Hepatocyte (in vitro differentiated cells): ENCODE data around the gene BTG1. TPM values are rescaled to one million over a fixed set of nuclear protein-coding genes. Genes with fewer than 3 reads are reported as not detected.

ENCODE experiments used
- DNase-seq: peaks from one replicate; pipeline ENCODE4 v3.0.0-alpha.2; 2016; ENCODE audit warnings: low spot score
- H2AFZ ChIP-seq: fragments of 200-600 bp; sonication (generic); 2 replicates; pipeline ENCODE4 v1.6.0; 2016; ENCODE audit warnings: antibody characterized with exemption, mild to moderate bottlenecking
- H3K27ac ChIP-seq: fragments of 200-600 bp; sonication (generic); 2 replicates; pipeline ENCODE4 v1.5.1; 2016; ENCODE audit warnings: mild to moderate bottlenecking
- H3K27me3 ChIP-seq: fragments of 200-600 bp; sonication (generic); 2 replicates; pipeline ENCODE4 v1.6.1; 2016
- H3K36me3 ChIP-seq: fragments of 200-600 bp; sonication (generic); replicated peaks from 2 replicates; pipeline ENCODE4 v1.5.1; 2016; ENCODE audit warnings: low read depth; ENCODE audit not compliant: insufficient read depth
- H3K4me1 ChIP-seq: fragments of 200-600 bp; sonication (generic); 2 replicates; pipeline ENCODE4 v1.5.1; 2016; ENCODE audit warnings: mild to moderate bottlenecking, moderate library complexity; ENCODE audit not compliant: insufficient read depth
- H3K4me2 ChIP-seq: fragments of 200-600 bp; sonication (generic); 2 replicates; pipeline ENCODE4 v1.6.0; 2016
- H3K4me3 ChIP-seq: fragments of 200-600 bp; sonication (generic); 2 replicates; pipeline ENCODE4 v1.5.1; 2016; ENCODE audit warnings: mild to moderate bottlenecking
- H3K79me2 ChIP-seq: fragments of 200-600 bp; sonication (generic); 2 replicates; pipeline ENCODE4 v1.6.0; 2017; ENCODE audit warnings: mild to moderate bottlenecking
- H3K9me2 ChIP-seq: fragments of 200-600 bp; sonication (generic); replicated peaks from 2 replicates; pipeline ENCODE4 v1.6.0; 2017; ENCODE audit warnings: mild to moderate bottlenecking; ENCODE audit not compliant: insufficient read depth
- H3K9me3 ChIP-seq: fragments of 200-600 bp; sonication (generic); 2 replicates; pipeline ENCODE4 v1.5.1; 2016; ENCODE audit warnings: low read depth, mild to moderate bottlenecking
- H4K20me1 ChIP-seq: fragments of 200-600 bp; sonication (generic); 2 replicates; pipeline ENCODE4 v1.6.0; 2016; ENCODE audit warnings: mild to moderate bottlenecking; ENCODE audit not compliant: insufficient read depth, poor library complexity, severe bottlenecking
- EZH2 ChIP-seq: fragments of 200-600 bp; sonication (generic); IDR thresholded peaks from 2 replicates; pipeline ENCODE4 v1.6.1; 2016; ENCODE audit warnings: antibody characterized with exemption, mild to moderate bottlenecking, borderline replicate concordance
- EZH2phosphoT487 ChIP-seq: fragments of 200-600 bp; sonication (generic); IDR thresholded peaks from one replicate; pipeline ENCODE4 v1.6.1; 2018; ENCODE audit warnings: antibody characterized with exemption, mild to moderate bottlenecking, low read depth, moderate library complexity; ENCODE audit not compliant: unreplicated experiment, severe bottlenecking
- WGBS: methylation state at CpG from one replicate; pipeline ENCODE4 v1.1.6; 2016; ENCODE audit warnings: low lambda C conversion rate; ENCODE audit errors: missing lambda C conversion rate; 5-methylcytosine and 5-hydroxymethylcytosine counted together
- polyA plus RNA-seq: library from polyadenylated mRNA; unstranded; fragments of >200 nt; fragmentation: Nextera tagmentation; extraction: Ambion mirVana; gene quantifications from 2 replicates; pipeline ENCODE4 v1.2.1, GENCODE V29; 2016
- total RNA-seq: library from RNA; depleted of rRNA; stranded (reverse); fragments of >200 nt; gene quantifications from 2 replicates; pipeline ENCODE4 v1.2.3, GENCODE V29; 2014
- TF ChIP-seq, protein P1 (sequence below): fragments of 200-600 bp; sonication (generic); IDR thresholded peaks from 2 replicates; pipeline ENCODE4 v1.5.1; 2016; ENCODE audit warnings: antibody characterized with exemption, mild to moderate bottlenecking; ENCODE audit not compliant: poor library complexity

The BTG1 gene
- total and polyA plus RNA-seq, 2 experiments from 2014 or later = 72.0 to 146 TPM

GRCh38 chr12:92176646-92177045, 31.0 kb upstream of the BTG1 start:
- Histone ChIP-seq H3K9me3 (no peaks in the 10 kb centered on the region), H3K4me3 (no peak overlapping the region), H3K27ac (no peak overlapping the region), H3K9me2 (no peaks in the 10 kb centered on the region), H2AFZ (no peak overlapping the region), H3K4me2 (no peak overlapping the region), H3K4me1 (no peaks in the 10 kb centered on the region), H3K36me3 (no peaks in the 10 kb centered on the region), H3K79me2 (no peaks in the 10 kb centered on the region), H4K20me1 (no peaks in the 10 kb centered on the region), H3K27me3 (no peaks in the 10 kb centered on the region)
- 96% methylated on average over 10 of the region's 10 CpGs for WGBS
- DNase-seq = no peak
- no peak for TF ChIP-seq EZH2
- TF ChIP-seq, protein P1, sequence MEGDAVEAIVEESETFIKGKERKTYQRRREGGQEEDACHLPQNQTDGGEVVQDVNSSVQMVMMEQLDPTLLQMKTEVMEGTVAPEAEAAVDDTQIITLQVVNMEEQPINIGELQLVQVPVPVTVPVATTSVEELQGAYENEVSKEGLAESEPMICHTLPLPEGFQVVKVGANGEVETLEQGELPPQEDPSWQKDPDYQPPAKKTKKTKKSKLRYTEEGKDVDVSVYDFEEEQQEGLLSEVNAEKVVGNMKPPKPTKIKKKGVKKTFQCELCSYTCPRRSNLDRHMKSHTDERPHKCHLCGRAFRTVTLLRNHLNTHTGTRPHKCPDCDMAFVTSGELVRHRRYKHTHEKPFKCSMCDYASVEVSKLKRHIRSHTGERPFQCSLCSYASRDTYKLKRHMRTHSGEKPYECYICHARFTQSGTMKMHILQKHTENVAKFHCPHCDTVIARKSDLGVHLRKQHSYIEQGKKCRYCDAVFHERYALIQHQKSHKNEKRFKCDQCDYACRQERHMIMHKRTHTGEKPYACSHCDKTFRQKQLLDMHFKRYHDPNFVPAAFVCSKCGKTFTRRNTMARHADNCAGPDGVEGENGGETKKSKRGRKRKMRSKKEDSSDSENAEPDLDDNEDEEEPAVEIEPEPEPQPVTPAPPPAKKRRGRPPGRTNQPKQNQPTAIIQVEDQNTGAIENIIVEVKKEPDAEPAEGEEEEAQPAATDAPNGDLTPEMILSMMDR = no peak
- TF ChIP-seq EZH2phosphoT487 = no peak

- Histone ChIP-seq H3K79me2 (no peaks in the 10 kb centered on the region), H3K9me2 (no peaks in the 10 kb centered on the region), H3K4me3 (no peak overlapping the region), H3K4me2 (no peak overlapping the region), H3K4me1 (no peaks in the 10 kb centered on the region), H3K9me3 (no peaks in the 10 kb centered on the region), H3K27ac (no peak overlapping the region), H3K27me3 (no peaks in the 10 kb centered on the region), H3K36me3 (no peaks in the 10 kb centered on the region), H2AFZ (no peak overlapping the region), H4K20me1 (no peaks in the 10 kb centered on the region)
- DNase-seq = no peak
- 80% methylated on average over 3 of the region's 3 CpGs for WGBS
- TF ChIP-seq EZH2 = no peak
- TF ChIP-seq, protein P1 = no peak
- no peak for TF ChIP-seq EZH2phosphoT487
Measured at GRCh38 chr12:92175961-92176360, 30.3 kb upstream of the BTG1 start.

DNA sequence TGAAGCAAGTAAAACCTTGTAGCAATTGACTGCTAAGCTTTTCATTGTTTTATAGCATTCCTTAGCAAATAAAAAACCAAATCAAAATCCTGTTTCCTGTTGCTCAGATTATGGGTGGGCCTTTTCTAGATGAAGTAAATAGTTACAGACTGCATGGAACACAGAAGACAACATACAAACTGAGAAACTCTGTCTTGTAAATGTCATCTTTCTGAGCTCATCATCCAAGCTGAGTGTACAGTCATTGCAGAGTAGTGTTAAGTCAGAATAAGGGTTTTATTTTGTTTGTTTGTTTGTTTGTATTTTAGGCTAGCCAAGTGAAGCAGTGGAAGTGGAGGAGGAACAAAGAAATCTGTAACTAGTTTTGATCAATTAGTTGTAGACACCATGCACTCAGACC, 24.4 kb upstream of the BTG1 start:
- Histone ChIP-seq H4K20me1 (no peaks in the 10 kb centered on the region), H2AFZ (no peak overlapping the region), H3K36me3 (no peaks in the 10 kb centered on the region), H3K27ac (no peak overlapping the region), H3K4me2 (no peak overlapping the region), H3K4me3 (no peak overlapping the region), H3K9me3 (no peaks in the 10 kb centered on the region), H3K9me2 (no peaks in the 10 kb centered on the region), H3K4me1 (no peaks in the 10 kb centered on the region), H3K27me3 (no peaks in the 10 kb centered on the region), H3K79me2 (no peaks in the 10 kb centered on the region)
- DNase-seq = no peak
- TF ChIP-seq, protein P1 = no peak
- TF ChIP-seq EZH2 (no peak), EZH2phosphoT487 (no peak)

DNA sequence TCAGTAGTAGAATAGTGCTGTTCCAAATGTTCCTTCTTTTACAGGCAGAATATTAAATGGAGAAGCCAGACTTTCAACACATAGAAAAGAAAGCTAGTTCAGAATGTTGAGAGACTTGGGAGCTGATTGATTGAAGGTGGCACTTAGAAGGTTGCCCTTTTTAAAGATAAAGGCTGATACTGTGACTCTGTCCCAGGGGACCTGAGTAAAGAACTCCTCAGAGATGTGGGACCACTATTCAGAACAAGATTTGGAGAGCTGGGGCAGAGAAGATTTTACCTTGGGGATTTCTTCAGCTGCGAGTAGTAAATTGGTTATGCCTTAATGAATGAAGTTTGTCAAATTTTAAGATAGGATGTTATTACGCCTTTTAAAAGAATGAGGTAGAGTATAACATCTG, 21.4 kb upstream of the BTG1 start:
- no peak for TF ChIP-seq EZH2phosphoT487
- TF ChIP-seq EZH2 = no peak
- TF ChIP-seq, protein P1 = no peak
- Histone ChIP-seq H3K36me3 (no peaks in the 10 kb centered on the region), H3K9me2 (no peaks in the 10 kb centered on the region), H3K9me3 (no peaks in the 10 kb centered on the region), H3K4me2 (no peak overlapping the region), H3K4me3 (no peak overlapping the region), H3K79me2 (no peaks in the 10 kb centered on the region), H4K20me1 (no peaks in the 10 kb centered on the region), H3K27ac (no peak overlapping the region), H2AFZ (no peak overlapping the region), H3K27me3 (no peaks in the 10 kb centered on the region), H3K4me1 (no peaks in the 10 kb centered on the region)
- WGBS = 93% methylated on average over 2 of the region's 2 CpGs
- no peak for DNase-seq
